GM19239 (cell line): ENCODE data around the gene EIF4B.
A peak's percentile ranks its signal among the peaks of the same experiment; 100 is the strongest.

Source experiments
- DNase-seq: peaks from one replicate; pipeline ENCODE4 v3.0.0; 2011; ENCODE audit warnings: low spot score; ENCODE audit not compliant: insufficient read length
- FAIRE-seq: peaks from 2 replicates; lab custom pipeline; 2011; peaks lifted over from hg19 to GRCh38; lab: Jason Lieb, UNC

The EIF4B gene

DNA sequence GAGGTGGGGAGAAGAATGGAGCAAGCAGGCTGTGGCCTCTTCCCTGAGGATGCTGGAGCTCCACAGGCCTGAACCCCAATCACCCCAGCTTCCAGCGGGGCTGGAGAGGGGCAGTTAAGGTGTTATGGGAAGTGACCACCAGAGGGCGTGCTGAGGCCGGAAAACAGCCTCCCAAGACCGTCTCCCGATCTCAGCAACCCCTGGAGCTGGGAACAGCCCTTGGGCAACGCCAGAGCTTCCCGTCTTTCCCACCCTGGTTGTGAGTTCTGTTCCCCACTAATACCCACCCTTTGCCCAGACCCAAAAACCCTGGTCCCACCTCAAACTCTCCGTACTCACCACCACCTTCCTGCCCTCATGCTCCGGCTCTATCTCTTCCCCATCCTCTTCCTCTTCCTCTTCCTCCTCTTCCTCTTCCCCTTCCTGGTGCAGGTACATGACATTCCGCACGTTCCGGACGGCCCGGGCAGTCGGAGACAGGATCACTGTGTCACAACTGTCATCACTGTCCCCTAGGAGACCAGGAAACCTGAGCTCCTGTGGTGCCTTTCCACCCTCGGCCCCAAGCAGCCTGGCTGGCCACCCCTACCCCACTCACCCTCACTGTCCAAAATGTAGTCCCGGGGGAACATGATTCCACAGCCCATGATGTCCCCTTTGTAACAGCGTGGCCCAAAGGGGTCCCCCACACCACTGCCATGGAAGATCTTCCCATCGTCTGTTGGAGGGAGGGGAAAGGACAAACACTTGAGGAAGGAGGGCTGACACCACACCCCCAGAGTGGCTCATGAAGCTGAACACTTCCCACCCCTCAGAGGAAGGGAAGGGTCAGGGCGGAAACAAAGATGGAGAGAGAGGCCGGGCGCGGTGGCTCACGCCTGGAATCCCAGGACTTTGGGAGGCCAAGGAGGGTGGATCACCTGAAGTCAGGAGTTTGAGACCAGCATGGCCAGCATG is 60.0 kb downstream of the EIF4B start:
- FAIRE-seq: peak; percentile 83

DNA sequence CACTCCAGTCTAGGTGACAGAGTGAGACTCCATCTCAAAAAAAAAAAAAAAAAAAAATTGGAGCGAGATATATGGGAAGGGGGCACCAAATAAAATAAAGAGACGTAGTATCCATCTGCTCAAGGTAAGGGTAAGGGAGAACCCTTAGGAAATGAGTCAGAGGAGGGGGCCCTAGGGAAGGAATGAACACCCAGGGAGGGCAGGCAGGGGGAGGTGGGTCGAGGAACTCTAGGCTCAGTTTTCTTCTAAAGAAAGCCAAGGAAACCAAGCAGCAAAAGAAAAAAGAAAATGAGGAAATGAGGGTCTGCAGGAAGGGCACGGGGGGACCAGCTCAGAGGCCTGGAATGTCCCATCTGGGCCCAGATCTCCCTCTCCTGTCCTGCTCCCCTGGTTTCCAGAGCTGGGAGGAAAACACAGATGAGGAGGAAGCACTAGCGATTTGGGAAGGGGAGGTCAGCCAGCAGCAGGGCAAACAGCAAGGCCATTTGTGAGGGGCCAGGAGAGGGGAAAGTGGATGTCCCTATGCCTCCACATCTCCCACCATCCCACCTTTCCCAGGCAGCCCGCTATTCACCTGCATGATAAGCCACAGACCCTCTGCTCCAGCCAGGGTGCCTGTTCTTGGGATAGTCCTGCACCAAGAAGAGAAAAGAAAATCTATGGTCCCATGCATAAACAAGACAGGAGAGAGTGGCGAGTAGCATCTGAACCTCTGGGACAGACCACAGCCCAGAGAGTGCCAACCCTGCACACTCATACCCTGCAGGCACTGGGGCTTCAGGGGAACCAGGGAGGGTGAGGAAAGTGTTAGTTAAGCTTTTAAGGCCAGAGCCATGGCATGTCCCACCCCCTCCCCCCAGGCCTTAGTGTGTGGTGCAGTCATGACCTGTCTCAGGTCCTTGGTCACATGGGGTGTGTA is 61.1 kb downstream of the EIF4B start:
- FAIRE-seq: no peak
- DNase-seq: no peak

More for the DNA sequence above, 60.0 kb downstream of the EIF4B start:
- peak; percentile 87 for DNase-seq

GRCh38 chr12:53067993-53068770 is 61.9 kb downstream of the EIF4B start:
- FAIRE-seq (no peak), DNase-seq (no peak)

GRCh38 chr12:53068811-53069585 is 62.7 kb downstream of the EIF4B start:
- DNase-seq: no peak
- FAIRE-seq: no peak

DNA sequence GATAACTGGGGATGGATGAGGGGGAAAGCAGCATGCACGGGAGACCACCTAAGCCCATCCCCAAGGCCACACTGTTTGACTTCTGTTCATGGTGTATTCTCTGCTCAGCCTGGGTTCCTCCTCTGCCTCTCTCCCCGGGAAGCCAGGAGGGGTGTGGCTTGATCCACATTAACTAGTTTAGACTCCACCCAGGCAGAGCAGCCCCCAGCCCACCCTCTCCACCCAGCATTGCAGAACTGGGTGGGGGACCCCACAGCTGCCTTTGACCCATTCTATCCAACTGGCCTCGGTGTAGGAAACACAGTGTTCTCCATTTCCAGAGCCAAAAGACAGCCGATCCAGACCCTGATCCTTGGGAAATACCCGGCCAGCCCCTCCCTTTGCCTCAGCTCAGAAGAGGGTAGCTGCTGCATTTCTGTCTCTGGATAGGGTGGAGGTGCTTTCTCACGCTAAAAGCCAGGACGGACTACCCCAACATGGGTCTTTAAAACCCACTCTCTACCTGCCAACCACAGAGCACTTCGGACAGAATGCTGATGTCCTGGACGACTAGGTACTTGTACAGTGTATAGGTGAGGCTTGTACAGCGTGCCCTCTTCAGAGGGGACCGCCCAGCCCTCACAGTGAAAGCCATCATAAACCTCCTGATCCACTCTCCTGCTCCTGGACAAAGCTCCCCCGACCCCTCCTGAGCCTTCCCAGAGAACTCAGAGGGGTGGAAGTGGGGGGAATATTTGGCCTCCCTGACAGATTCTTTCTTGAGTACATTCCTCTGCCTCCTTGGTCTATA is 63.6 kb downstream of the EIF4B start:
- FAIRE-seq (no peak), DNase-seq (no peak)

GRCh38 chr12:53070877-53071492 is 64.7 kb downstream of the EIF4B start:
- FAIRE-seq (no peak), DNase-seq (no peak)

GRCh38 chr12:53071591-53072551 is 65.6 kb downstream of the EIF4B start:
- DNase-seq (no peak), FAIRE-seq (no peak)

DNA sequence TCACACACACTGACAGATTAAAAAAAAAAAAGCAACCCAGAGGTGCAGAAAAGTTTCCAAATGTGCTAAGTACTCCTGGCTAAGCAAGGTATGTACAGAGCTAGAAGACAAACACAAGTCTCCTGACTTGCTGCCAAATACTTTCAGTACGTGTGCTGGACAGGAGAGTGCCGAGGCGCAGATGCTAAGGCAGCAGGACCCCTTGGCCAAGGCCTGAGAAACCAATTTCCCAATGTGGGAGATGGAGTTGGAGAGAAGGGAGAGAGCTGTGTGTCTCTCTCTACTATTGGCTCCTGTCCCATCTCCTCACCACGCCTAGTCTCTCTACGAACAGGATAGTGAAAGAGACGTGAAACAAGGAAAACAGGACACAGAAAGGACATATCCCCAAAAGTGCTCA is 67.6 kb downstream of the EIF4B start:
- no peak for DNase-seq
- FAIRE-seq: no peak

DNA sequence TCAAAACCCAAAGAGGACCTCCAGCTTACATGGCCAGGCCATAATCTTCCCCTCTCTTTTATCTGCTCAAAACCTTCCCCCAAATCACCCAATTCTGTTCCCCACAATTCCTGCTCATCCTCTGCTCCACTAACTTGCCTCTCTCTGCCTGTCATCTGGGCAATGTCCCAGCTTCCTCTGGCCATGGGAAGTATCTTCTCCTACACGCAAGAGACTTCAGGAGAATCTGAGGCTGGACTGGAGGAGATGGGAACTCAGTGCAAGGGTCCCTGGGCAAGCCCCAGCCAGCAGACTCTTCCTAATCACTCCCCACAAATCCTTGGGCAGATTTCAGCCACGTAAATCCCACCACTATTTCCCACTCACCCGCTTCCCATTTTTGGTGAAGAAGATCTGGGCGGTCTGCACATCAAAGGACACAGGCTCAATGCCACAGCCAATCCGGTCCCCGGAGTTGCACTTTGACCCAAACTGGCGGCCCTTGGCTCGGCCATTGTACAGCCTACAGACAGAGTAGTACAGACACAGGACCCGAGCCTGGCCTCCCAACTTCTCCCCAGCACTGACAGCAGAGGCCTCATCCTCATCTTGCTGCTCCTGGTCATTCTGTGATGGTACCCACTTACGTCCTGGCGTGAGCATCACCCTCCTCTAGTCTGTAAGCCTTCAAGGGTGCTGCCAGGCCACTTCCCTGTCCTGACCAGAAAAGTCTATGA is 68.2 kb downstream of the EIF4B start:
- DNase-seq (no peak), FAIRE-seq (no peak)

GRCh38 chr12:53074999-53075370 is 68.7 kb downstream of the EIF4B start:
- no peak for FAIRE-seq
- DNase-seq: no peak

DNA sequence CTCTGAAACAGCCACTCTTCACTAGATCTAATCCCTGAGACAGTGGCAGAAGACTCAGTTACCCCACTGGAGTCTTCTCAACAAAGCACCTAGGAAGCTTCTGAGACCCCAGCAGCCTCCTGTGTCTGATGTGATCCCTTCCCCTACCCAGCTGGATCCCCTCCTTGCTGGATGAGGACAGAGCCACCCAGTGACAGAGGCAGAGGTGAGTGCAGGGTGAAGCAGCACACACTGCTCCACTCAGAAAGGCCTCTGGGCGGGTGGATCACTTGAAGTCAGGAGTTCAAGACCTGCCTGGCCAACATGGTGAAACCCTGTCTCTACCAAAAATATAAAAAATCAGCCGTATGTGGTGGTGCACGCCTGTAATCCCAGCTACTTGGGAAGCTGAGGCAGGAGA is 70.2 kb downstream of the EIF4B start:
- DNase-seq (no peak), FAIRE-seq (no peak)

DNA sequence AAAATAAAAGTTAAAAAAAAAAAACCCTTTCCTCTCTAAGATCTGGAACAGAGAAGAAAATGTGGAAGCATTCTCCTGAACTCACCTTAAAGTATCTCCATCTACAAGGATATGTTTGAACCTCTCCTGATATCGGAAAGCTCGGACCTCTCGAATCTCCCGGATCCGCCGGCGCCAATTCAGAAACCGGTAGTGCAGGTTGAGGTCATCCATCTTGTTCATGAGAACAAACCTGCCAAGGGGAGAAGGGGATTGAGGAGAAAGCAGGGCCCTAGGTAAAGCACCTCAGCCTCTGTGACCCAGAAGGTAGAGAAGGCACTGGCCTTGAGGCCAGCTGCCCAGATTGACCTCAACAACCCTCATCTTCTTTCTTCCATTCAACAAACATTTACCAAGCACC is 70.8 kb downstream of the EIF4B start:
- DNase-seq (no peak), FAIRE-seq (no peak)

DNA sequence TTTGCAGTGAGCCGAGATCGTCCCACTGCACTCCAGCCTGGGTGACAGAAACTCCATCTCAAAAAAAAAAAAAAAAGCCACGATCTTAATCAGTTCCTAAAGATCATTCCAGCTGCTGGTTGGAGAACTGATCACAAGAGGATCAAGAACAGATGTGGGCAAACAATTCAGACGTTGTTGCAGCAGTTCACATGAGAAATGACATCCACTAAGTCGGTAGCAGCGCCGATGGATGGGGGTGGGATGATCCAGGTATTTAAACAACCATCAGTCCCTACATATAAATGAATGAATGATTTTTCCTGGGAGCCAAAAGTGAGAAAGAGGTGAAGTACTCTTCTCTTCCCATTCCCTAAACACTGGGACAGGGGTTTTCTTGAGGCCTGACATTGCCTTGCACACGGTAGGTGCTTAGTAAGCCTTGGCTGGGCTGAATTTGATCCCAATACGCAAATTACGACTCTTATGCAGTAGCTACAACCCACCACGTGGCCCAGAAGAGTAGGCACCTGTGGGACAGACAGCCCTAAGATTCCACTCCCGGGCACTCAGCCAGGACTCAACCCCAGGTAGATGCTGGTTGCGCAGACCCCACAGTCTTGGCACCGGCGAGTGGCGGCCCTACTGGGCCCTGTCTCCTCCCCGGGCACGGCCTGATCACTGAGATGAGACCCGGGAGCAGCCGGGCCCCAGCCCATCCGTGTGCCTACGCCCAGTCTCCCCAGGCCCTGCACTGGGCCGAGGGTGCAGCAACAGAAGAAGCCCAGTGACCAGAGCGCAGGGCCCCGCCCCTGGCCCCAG is 72.4 kb downstream of the EIF4B start:
- DNase-seq (peak; percentile 40), FAIRE-seq (no peak)

DNA sequence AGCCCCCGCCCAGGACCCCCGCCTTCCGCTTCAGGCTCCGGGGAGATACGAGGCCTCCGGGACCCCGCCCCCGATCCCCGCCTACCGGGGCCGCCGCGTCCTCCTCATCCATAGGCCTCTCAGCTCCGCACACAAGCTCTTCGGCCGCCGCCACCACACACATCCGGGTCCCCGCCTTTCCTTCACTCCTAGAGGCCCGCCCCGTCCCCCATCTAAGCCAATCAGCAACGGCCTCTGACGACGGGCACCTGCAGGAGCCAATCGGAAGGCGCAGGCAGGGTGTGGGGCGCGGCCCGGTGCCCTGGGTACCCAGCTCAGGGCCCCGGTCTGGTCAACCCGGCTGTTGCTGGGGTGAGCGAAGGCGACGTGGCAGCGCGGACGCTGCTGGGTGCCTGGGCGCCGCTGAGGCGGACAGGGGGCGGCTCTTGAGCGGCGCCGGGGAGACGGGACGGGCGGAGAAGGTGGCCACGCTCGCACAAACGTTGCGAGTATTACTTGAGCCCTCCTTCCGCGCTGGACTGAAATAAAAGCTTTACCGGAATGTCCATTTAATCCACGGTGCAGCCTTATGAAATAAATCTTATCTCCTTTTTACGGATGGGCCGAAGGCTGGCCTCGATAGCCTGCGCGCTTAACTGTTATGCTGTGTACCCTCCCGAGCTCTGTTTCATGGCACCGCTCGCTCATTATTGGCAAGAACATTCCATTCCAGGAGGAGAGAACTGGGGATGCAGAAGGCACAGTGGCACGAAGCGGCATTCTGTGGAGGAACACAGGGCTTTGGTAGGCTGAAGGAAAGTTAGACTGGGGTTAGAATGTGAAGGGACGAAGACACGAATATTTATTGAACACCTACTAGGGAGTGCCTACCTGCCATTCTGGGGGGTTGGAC is 73.2 kb downstream of the EIF4B start, which contains the start of gene SPRYD3:
Gene SPRYD3, minus strand, starts transcription at position 165 of the 892 bp plus-strand sequence. Its CDS starts 57 bp downstream, at position 108.
- FAIRE-seq: peak; percentile 97
- DNase-seq: peak; percentile 97
